GM19468 (cell line): ENCODE results near the gene FAM209B.
"Not testable (repeated sequence)": the region's sequence is repeated elsewhere in the genome, so short reads cannot be mapped to it uniquely, and the experiment has no call there.

Experiments used
- ATAC-seq: cut with Tn5 transposase; IDR thresholded peaks from one replicate; pipeline ENCODE4 v1.9.1; 2021; ENCODE audit warnings: mild to moderate bottlenecking, moderate library complexity, moderate number of reproducible peaks; ENCODE audit not compliant: unreplicated experiment; ENCODE audit errors: extremely low read depth

FAM209B gene

GRCh38 chr20:56527521-56527920 lies 5.5 kb upstream of the FAM209B start:
- no peak for ATAC-seq

GRCh38 chr20:56537997-56538396 lies 5.0 kb downstream of the FAM209B start:
- ATAC-seq, result no peak

GRCh38 chr20:56540415-56540814 lies 7.4 kb downstream of the FAM209B start:
- no peak for ATAC-seq

GRCh38 chr20:56542489-56543030 lies 9.5 kb downstream of the FAM209B start:
- no peak for ATAC-seq

GRCh38 chr20:56551571-56551970 lies 18.5 kb downstream of the FAM209B start:
- no peak for ATAC-seq

- ATAC-seq, result peak; percentile 32
Observed at GRCh38 chr20:56552911-56553629, 20.0 kb downstream of the FAM209B start.

GRCh38 chr20:56554869-56555268 lies 21.8 kb downstream of the FAM209B start:
- peak; percentile 83 for ATAC-seq

GRCh38 chr20:56558968-56559367 lies 25.9 kb downstream of the FAM209B start:
- no peak for ATAC-seq

- ATAC-seq, result not testable (repeated sequence)
Observed at GRCh38 chr20:56564526-56564925, 31.5 kb downstream of the FAM209B start.

GRCh38 chr20:56565511-56565910 lies 32.5 kb downstream of the FAM209B start:
- no peak for ATAC-seq

- no peak for ATAC-seq
Observed at GRCh38 chr20:56566621-56567020, 33.6 kb downstream of the FAM209B start.

GRCh38 chr20:56570832-56571231 lies 37.8 kb downstream of the FAM209B start:
- ATAC-seq, result no peak

- no peak for ATAC-seq
Observed at GRCh38 chr20:56572172-56572571, 39.1 kb downstream of the FAM209B start.

GRCh38 chr20:56573986-56574385 lies 40.9 kb downstream of the FAM209B start:
- no peak for ATAC-seq

- no peak for ATAC-seq
Observed at GRCh38 chr20:56574531-56575142, 41.6 kb downstream of the FAM209B start.

- no peak for ATAC-seq
Observed at GRCh38 chr20:56575157-56575556, 42.1 kb downstream of the FAM209B start.

GRCh38 chr20:56575961-56576360 lies 42.9 kb downstream of the FAM209B start:
- no peak for ATAC-seq

- no peak for ATAC-seq
Observed at GRCh38 chr20:56579301-56579710, 46.3 kb downstream of the FAM209B start.

GRCh38 chr20:56580226-56580625 lies 47.2 kb downstream of the FAM209B start:
- no peak for ATAC-seq

GRCh38 chr20:56581701-56582100 lies 48.7 kb downstream of the FAM209B start:
- ATAC-seq, result no peak

- ATAC-seq, result no peak
Observed at GRCh38 chr20:56582542-56582941, 49.5 kb downstream of the FAM209B start.

- ATAC-seq, result no peak
Observed at GRCh38 chr20:56584916-56585315, 51.9 kb downstream of the FAM209B start.
